ENCODE results near the gene PSMD13.

PSMD13 gene

DNA sequence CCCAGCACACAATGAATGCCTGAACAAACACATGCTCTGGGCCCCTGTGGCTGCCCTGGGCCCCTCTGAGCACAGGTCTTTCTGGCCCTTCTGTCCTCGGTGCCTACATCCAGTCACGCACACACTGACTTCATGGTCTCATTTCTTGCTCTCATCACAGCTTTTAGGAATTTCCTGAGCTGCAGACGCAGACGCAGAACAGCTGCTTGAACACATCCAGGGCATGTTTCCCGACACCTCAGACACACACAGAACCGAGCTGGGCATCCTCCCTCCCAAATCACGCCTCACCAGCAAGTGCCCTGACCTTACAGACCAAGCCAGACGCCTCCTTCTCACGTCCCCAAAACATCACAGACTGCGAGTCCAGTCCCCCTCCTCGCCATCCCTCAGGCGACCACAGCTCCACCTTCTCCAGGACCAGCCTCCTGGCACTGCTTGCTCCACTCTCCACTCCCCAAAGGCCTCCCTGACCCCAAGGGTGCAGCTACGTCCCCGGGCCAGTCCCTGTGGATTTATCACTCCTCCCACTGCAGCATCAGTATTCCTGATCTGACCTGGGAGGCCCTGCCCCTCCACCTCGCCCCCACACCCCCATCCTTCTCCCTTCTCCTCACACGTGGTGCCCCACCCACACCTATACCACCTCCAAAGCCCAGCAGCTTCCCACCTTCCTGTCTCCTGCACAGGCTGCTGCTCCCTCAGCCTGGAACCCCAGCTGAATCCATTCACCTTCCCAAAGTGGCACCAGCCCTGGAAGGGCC is 13.6 kb upstream of the PSMD13 start:
- TF ChIP-seq, protein P1, sequence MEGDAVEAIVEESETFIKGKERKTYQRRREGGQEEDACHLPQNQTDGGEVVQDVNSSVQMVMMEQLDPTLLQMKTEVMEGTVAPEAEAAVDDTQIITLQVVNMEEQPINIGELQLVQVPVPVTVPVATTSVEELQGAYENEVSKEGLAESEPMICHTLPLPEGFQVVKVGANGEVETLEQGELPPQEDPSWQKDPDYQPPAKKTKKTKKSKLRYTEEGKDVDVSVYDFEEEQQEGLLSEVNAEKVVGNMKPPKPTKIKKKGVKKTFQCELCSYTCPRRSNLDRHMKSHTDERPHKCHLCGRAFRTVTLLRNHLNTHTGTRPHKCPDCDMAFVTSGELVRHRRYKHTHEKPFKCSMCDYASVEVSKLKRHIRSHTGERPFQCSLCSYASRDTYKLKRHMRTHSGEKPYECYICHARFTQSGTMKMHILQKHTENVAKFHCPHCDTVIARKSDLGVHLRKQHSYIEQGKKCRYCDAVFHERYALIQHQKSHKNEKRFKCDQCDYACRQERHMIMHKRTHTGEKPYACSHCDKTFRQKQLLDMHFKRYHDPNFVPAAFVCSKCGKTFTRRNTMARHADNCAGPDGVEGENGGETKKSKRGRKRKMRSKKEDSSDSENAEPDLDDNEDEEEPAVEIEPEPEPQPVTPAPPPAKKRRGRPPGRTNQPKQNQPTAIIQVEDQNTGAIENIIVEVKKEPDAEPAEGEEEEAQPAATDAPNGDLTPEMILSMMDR (IDR thresholded peaks at IDR 0.05; ENCODE audit: insufficient read depth, low read length) = no peak
- TF ChIP-seq SPI1 (IDR thresholded peaks at IDR 0.05; ENCODE audit: borderline replicate concordance, low read depth) = no peak
- TF ChIP-seq POLR2AphosphoS5 (IDR thresholded peaks at IDR 0.05; ENCODE audit: low read depth) = no peak
- TF ChIP-seq, protein P2, sequence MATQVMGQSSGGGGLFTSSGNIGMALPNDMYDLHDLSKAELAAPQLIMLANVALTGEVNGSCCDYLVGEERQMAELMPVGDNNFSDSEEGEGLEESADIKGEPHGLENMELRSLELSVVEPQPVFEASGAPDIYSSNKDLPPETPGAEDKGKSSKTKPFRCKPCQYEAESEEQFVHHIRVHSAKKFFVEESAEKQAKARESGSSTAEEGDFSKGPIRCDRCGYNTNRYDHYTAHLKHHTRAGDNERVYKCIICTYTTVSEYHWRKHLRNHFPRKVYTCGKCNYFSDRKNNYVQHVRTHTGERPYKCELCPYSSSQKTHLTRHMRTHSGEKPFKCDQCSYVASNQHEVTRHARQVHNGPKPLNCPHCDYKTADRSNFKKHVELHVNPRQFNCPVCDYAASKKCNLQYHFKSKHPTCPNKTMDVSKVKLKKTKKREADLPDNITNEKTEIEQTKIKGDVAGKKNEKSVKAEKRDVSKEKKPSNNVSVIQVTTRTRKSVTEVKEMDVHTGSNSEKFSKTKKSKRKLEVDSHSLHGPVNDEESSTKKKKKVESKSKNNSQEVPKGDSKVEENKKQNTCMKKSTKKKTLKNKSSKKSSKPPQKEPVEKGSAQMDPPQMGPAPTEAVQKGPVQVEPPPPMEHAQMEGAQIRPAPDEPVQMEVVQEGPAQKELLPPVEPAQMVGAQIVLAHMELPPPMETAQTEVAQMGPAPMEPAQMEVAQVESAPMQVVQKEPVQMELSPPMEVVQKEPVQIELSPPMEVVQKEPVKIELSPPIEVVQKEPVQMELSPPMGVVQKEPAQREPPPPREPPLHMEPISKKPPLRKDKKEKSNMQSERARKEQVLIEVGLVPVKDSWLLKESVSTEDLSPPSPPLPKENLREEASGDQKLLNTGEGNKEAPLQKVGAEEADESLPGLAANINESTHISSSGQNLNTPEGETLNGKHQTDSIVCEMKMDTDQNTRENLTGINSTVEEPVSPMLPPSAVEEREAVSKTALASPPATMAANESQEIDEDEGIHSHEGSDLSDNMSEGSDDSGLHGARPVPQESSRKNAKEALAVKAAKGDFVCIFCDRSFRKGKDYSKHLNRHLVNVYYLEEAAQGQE (IDR thresholded peaks at IDR 0.05; ENCODE audit: insufficient replicate concordance, low read depth) = no peak
- no peak for TF ChIP-seq GABPA (IDR thresholded peaks at IDR 0.05; ENCODE audit: low read depth)
- Histone ChIP-seq H3K27me3 (ENCODE audit: insufficient read depth, poor library complexity, severe bottlenecking) (no peaks in the 10 kb centered on the region), H3K27ac (replicated peaks) (no peak overlapping the region), H3K4me3 (replicated peaks; ENCODE audit: insufficient read depth, low read length) (no peak overlapping the region)
- no peak for DNase-seq (ENCODE audit: low read depth in 1 of 2, low spot score in 1 of 2)

- Histone ChIP-seq H3K27ac (replicated peaks) (no peak overlapping the region), H3K4me3 (replicated peaks; ENCODE audit: insufficient read depth, low read length) (no peak overlapping the region), H3K27me3 (ENCODE audit: insufficient read depth, poor library complexity, severe bottlenecking) (no peaks in the 10 kb centered on the region)
- TF ChIP-seq SPI1 (IDR thresholded peaks at IDR 0.05; ENCODE audit: borderline replicate concordance, low read depth) (no peak), GABPA (IDR thresholded peaks at IDR 0.05; ENCODE audit: low read depth) (no peak), POLR2AphosphoS5 (IDR thresholded peaks at IDR 0.05; ENCODE audit: low read depth) (no peak)
- TF ChIP-seq, protein P1 (IDR thresholded peaks at IDR 0.05; ENCODE audit: insufficient read depth, low read length) = no peak
- TF ChIP-seq, protein P2 (IDR thresholded peaks at IDR 0.05; ENCODE audit: insufficient replicate concordance, low read depth) = no peak
- DNase-seq (ENCODE audit: low read depth in 1 of 2, low spot score in 1 of 2) = no peak
These were observed 12.9 kb upstream of the PSMD13 start for GRCh38 chr11:223884-224283.

GRCh38 chr11:224424-224823 is 12.4 kb upstream of the PSMD13 start:
- H3K27ac ChIP-seq (replicated peaks) = no peak overlapping the region
- TF ChIP-seq, protein P1 (IDR thresholded peaks at IDR 0.05; ENCODE audit: insufficient read depth, low read length) = no peak
- no peak for TF ChIP-seq GABPA (IDR thresholded peaks at IDR 0.05; ENCODE audit: low read depth)
- TF ChIP-seq, protein P2 (IDR thresholded peaks at IDR 0.05; ENCODE audit: insufficient replicate concordance, low read depth) = no peak
- TF ChIP-seq POLR2AphosphoS5 (IDR thresholded peaks at IDR 0.05; ENCODE audit: low read depth) = no peak
- TF ChIP-seq SPI1 (IDR thresholded peaks at IDR 0.05; ENCODE audit: borderline replicate concordance, low read depth) = no peak
- no peaks in the 10 kb centered on the region for H3K27me3 ChIP-seq (ENCODE audit: insufficient read depth, poor library complexity, severe bottlenecking)
- DNase-seq (ENCODE audit: low read depth in 1 of 2, low spot score in 1 of 2) = no peak
- H3K4me3 ChIP-seq (replicated peaks; ENCODE audit: insufficient read depth, low read length) = no peak overlapping the region
